Measurements from ENCODE around the gene SPEM3. TPM values are rescaled to one million over a fixed set of nuclear protein-coding genes. Genes with fewer than 3 reads are reported as not detected.
A peak's percentile ranks its signal among the peaks of the same experiment; 100 is the strongest.

Gene SPEM3
- total RNA-seq, 4 donors from 2014 or later = not detected

- H3K4me1 ChIP-seq = peaks cover 17 to 43% (median 30%) of the 10 kb centered on the region in 4 donors
Measured at GRCh38 chr17:7475764-7476422, 47.2 kb downstream of the SPEM3 start.

GRCh38 chr17:7476494-7476893, 47.8 kb downstream of the SPEM3 start:
- 28 to 38% methylated on average over 2 to 3 of the region's 3 CpGs for WGBS, 2 donors (ENCODE audit: low coverage in 1 of 2)
- H3K9me3 ChIP-seq = no peaks in the 10 kb centered on the region
- H3K4me1 ChIP-seq = peaks cover 17 to 43% (median 30%) of the 10 kb centered on the region in 4 donors
- DNase-seq = no peak
- H3K36me3 ChIP-seq = no peaks in the 10 kb centered on the region
- H3K4me3 ChIP-seq = no peak overlapping the region
- H3K27me3 ChIP-seq = no peaks in the 10 kb centered on the region
- intact Hi-C loops (cut with DNase I; ENCODE audit: low total_unique reads) = no loop called here
- in situ Hi-C loops (cut with MboI; ENCODE audit: low pct_ligation_motif_present in 1 of 4, low pct_unique_long_range_greater_than_20kb in 1 of 4, low sequenced_read_pairs in 3 of 4) = no loop called here
- no peak for TF ChIP-seq POLR2A (IDR thresholded peaks at IDR 0.05)
- TF ChIP-seq EP300 (IDR thresholded peaks at IDR 0.05; ENCODE audit: low read depth) = no peak
- TF ChIP-seq POLR2AphosphoS5 (IDR thresholded peaks at IDR 0.05) = no peak
- H3K27ac ChIP-seq = peak overlapping the region; percentile 95 to 100 (median 99)

More at GRCh38 chr17:7475764-7476422, 47.2 kb downstream of the SPEM3 start:
- DNase-seq = peak; percentile 43
- in situ Hi-C loops (cut with MboI; ENCODE audit: low pct_ligation_motif_present in 1 of 4, low pct_unique_long_range_greater_than_20kb in 1 of 4, low sequenced_read_pairs in 3 of 4) = no loop called here
- no peaks in the 10 kb centered on the region for H3K27me3 ChIP-seq
- intact Hi-C loops (cut with DNase I; ENCODE audit: low total_unique reads) = no loop called here
- 66 to 73% methylated on average over 12 to 15 of the region's 15 CpGs for WGBS, 2 donors (ENCODE audit: low coverage in 1 of 2)
- no peaks in the 10 kb centered on the region for H3K36me3 ChIP-seq
- H3K27ac ChIP-seq = peak overlapping the region; percentile 95 to 100 (median 99)
- no peaks in the 10 kb centered on the region for H3K9me3 ChIP-seq
- TF ChIP-seq POLR2AphosphoS5 (IDR thresholded peaks at IDR 0.05) (peak; percentile 36 to 64 (median 57)), EP300 (IDR thresholded peaks at IDR 0.05; ENCODE audit: low read depth) (no peak)
- TF ChIP-seq, protein P1, sequence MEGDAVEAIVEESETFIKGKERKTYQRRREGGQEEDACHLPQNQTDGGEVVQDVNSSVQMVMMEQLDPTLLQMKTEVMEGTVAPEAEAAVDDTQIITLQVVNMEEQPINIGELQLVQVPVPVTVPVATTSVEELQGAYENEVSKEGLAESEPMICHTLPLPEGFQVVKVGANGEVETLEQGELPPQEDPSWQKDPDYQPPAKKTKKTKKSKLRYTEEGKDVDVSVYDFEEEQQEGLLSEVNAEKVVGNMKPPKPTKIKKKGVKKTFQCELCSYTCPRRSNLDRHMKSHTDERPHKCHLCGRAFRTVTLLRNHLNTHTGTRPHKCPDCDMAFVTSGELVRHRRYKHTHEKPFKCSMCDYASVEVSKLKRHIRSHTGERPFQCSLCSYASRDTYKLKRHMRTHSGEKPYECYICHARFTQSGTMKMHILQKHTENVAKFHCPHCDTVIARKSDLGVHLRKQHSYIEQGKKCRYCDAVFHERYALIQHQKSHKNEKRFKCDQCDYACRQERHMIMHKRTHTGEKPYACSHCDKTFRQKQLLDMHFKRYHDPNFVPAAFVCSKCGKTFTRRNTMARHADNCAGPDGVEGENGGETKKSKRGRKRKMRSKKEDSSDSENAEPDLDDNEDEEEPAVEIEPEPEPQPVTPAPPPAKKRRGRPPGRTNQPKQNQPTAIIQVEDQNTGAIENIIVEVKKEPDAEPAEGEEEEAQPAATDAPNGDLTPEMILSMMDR (IDR thresholded peaks at IDR 0.05) = no peak
- no peak overlapping the region for H3K4me3 ChIP-seq

DNA sequence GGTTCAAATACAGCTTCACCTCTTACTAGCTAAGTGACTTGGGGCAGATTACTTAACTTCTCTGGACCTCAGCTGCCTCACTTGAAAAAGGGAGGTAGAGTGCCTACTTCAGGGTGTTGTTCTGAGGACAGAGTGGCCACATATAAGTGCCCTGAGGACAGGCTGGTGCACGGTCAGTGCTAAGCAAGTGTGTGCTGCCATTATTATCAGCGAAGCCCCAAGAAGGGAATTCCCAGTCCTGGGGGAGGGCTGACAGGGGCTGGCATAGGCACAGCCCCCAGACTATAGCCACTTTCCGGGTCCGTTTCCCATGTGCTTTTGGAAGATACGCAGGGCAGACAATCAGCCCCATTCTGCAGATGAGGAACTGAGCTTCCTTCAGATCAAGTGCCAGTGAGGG, 48.3 kb downstream of the SPEM3 start:
- intact Hi-C loops (cut with DNase I; ENCODE audit: low total_unique reads) (no loop called here), in situ Hi-C loops (cut with MboI; ENCODE audit: low pct_ligation_motif_present in 1 of 4, low pct_unique_long_range_greater_than_20kb in 1 of 4, low sequenced_read_pairs in 3 of 4) (no loop called here)
- peak overlapping the region in 1 of 4 donors; percentile 90 for H3K4me3 ChIP-seq
- 70 to 93% methylated on average over 2 to 5 of the region's 5 CpGs for WGBS, 2 donors (ENCODE audit: low coverage in 1 of 2)
- H3K36me3 ChIP-seq = no peaks in the 10 kb centered on the region
- no peaks in the 10 kb centered on the region for H3K27me3 ChIP-seq
- peak overlapping the region; percentile 95 to 100 (median 99) for H3K27ac ChIP-seq
- H3K4me1 ChIP-seq = peaks cover 17 to 42% (median 29%) of the 10 kb centered on the region in 4 donors
- no peaks in the 10 kb centered on the region for H3K9me3 ChIP-seq
- DNase-seq = no peak
- no peak for TF ChIP-seq POLR2A (IDR thresholded peaks at IDR 0.05)
- TF ChIP-seq EP300 (IDR thresholded peaks at IDR 0.05; ENCODE audit: low read depth) = no peak
- TF ChIP-seq, protein P1 (IDR thresholded peaks at IDR 0.05) = no peak
- no peak for TF ChIP-seq POLR2AphosphoS5 (IDR thresholded peaks at IDR 0.05)

- in situ Hi-C loops (cut with MboI; ENCODE audit: low pct_ligation_motif_present in 1 of 4, low pct_unique_long_range_greater_than_20kb in 1 of 4, low sequenced_read_pairs in 3 of 4) (no loop called here), intact Hi-C loops (cut with DNase I; ENCODE audit: low total_unique reads) (no loop called here)
- Histone ChIP-seq H3K27ac (peak overlapping the region; percentile 95 to 100 (median 99)), H3K36me3 (no peaks in the 10 kb centered on the region), H3K9me3 (no peaks in the 10 kb centered on the region), H3K4me3 (peak overlapping the region; percentile 70 to 100 (median 94)), H3K4me1 (peaks cover 17 to 42% (median 30%) of the 10 kb centered on the region in 4 donors), H3K27me3 (no peaks in the 10 kb centered on the region)
- peak; percentile 14 to 44 (median 14) for TF ChIP-seq POLR2AphosphoS5 (IDR thresholded peaks at IDR 0.05)
- TF ChIP-seq, protein P1 (IDR thresholded peaks at IDR 0.05) = no peak
- TF ChIP-seq POLR2A (IDR thresholded peaks at IDR 0.05) = no peak
- no peak for TF ChIP-seq EP300 (IDR thresholded peaks at IDR 0.05; ENCODE audit: low read depth)
- WGBS, 2 donors (ENCODE audit: low coverage in 1 of 2) = 69% methylated on average over 26 of the region's 26 CpGs; no CpG with 5 or more reads in 1 of the 2 donors
- peak; percentile 28 for DNase-seq
Measured at GRCh38 chr17:7477392-7478275, 49.0 kb downstream of the SPEM3 start.
